ENCODE data around the gene GTF3C5.
"Not testable (repeated sequence)": the region's sequence is repeated elsewhere in the genome, so short reads cannot be mapped to it uniquely, and the experiment has no call there.

GTF3C5 gene

GRCh38 chr9:133040892-133041479 lies 10.2 kb downstream of the GTF3C5 start:
- Histone ChIP-seq H3K79me2 (ENCODE audit: control insufficient read depth, low read length) (peaks cover 59% of the 10 kb centered on the region), H3K36me3 (ENCODE audit: control insufficient read depth, low read length) (peaks cover 56% of the 10 kb centered on the region)
- H3K9me2 ChIP-seq (replicated peaks; ENCODE audit: control insufficient read depth, low read length); H3K4me1 ChIP-seq (ENCODE audit: control insufficient read depth, low read length); H3F3A ChIP-seq (ENCODE audit: control insufficient read depth, insufficient read depth); H3K9me3 ChIP-seq (ENCODE audit: control insufficient read depth, insufficient read depth, low read length); H3K4me3 ChIP-seq (ENCODE audit: low read length); H3K27me3 ChIP-seq (ENCODE audit: control insufficient read depth, low read length); H3K4me2 ChIP-seq (ENCODE audit: low read length); H3K27ac ChIP-seq (ENCODE audit: low read depth, low read length); H4K20me1 ChIP-seq (ENCODE audit: control insufficient read depth, insufficient read depth, low read depth, low read length): not testable (repeated sequence)
- TF ChIP-seq, protein P1, sequence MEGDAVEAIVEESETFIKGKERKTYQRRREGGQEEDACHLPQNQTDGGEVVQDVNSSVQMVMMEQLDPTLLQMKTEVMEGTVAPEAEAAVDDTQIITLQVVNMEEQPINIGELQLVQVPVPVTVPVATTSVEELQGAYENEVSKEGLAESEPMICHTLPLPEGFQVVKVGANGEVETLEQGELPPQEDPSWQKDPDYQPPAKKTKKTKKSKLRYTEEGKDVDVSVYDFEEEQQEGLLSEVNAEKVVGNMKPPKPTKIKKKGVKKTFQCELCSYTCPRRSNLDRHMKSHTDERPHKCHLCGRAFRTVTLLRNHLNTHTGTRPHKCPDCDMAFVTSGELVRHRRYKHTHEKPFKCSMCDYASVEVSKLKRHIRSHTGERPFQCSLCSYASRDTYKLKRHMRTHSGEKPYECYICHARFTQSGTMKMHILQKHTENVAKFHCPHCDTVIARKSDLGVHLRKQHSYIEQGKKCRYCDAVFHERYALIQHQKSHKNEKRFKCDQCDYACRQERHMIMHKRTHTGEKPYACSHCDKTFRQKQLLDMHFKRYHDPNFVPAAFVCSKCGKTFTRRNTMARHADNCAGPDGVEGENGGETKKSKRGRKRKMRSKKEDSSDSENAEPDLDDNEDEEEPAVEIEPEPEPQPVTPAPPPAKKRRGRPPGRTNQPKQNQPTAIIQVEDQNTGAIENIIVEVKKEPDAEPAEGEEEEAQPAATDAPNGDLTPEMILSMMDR (IDR thresholded peaks at IDR 0.05; ENCODE audit: low read depth, low read length, poor library complexity, severe bottlenecking) = peak; percentile 48

- Histone ChIP-seq H3F3A (ENCODE audit: control insufficient read depth, insufficient read depth) (no peaks in the 10 kb centered on the region), H3K36me3 (ENCODE audit: control insufficient read depth, low read length) (peaks cover 58% of the 10 kb centered on the region), H4K20me1 (ENCODE audit: control insufficient read depth, insufficient read depth, low read depth, low read length) (no peaks in the 10 kb centered on the region), H3K4me1 (ENCODE audit: control insufficient read depth, low read length) (no peaks in the 10 kb centered on the region), H3K79me2 (ENCODE audit: control insufficient read depth, low read length) (peaks cover 49% of the 10 kb centered on the region), H3K4me2 (ENCODE audit: low read length) (no peak overlapping the region), H3K27ac (ENCODE audit: low read depth, low read length) (no peak overlapping the region), H3K27me3 (ENCODE audit: control insufficient read depth, low read length) (no peaks in the 10 kb centered on the region), H3K9me2 (replicated peaks; ENCODE audit: control insufficient read depth, low read length) (no peaks in the 10 kb centered on the region), H3K9me3 (ENCODE audit: control insufficient read depth, insufficient read depth, low read length) (no peaks in the 10 kb centered on the region), H3K4me3 (ENCODE audit: low read length) (no peak overlapping the region)
- TF ChIP-seq, protein P1 (IDR thresholded peaks at IDR 0.05; ENCODE audit: low read depth, low read length, poor library complexity, severe bottlenecking) = no peak
- no peak for TF ChIP-seq EZH2phosphoT487 (IDR thresholded peaks at IDR 0.05; ENCODE audit: borderline replicate concordance, low read length)
Measured at GRCh38 chr9:133041958-133042357, 11.2 kb downstream of the GTF3C5 start.

DNA sequence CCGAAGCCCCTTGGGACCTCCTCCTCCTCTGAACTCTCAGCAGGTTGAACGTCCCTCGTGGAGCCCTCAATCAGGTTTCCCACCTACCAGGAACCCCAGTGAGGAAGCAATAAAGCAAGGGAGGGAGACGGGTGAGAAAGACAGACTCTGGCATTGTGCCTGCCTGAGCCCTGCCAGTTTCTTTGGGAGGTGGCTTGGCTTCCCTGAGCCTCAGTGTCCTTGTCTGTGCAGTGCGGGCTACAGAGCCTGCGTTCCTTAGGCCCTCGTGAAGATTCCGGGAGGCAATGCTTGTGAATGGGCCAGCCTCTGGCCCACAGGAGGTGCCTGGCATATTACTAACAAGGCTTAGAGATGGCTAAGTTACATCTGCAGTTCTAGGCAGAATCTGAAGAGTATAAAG lies 11.9 kb downstream of the GTF3C5 start:
- TF ChIP-seq, protein P1 (IDR thresholded peaks at IDR 0.05; ENCODE audit: low read depth, low read length, poor library complexity, severe bottlenecking) = no peak
- no peak for TF ChIP-seq EZH2phosphoT487 (IDR thresholded peaks at IDR 0.05; ENCODE audit: borderline replicate concordance, low read length)
- Histone ChIP-seq H3F3A (ENCODE audit: control insufficient read depth, insufficient read depth) (no peaks in the 10 kb centered on the region), H3K4me2 (ENCODE audit: low read length) (no peak overlapping the region), H3K27me3 (ENCODE audit: control insufficient read depth, low read length) (no peaks in the 10 kb centered on the region), H3K79me2 (ENCODE audit: control insufficient read depth, low read length) (peaks cover 42% of the 10 kb centered on the region), H3K36me3 (ENCODE audit: control insufficient read depth, low read length) (peaks cover 61% of the 10 kb centered on the region), H3K9me2 (replicated peaks; ENCODE audit: control insufficient read depth, low read length) (no peaks in the 10 kb centered on the region), H3K4me1 (ENCODE audit: control insufficient read depth, low read length) (no peaks in the 10 kb centered on the region), H3K27ac (ENCODE audit: low read depth, low read length) (no peak overlapping the region), H3K4me3 (ENCODE audit: low read length) (no peak overlapping the region), H4K20me1 (ENCODE audit: control insufficient read depth, insufficient read depth, low read depth, low read length) (no peaks in the 10 kb centered on the region), H3K9me3 (ENCODE audit: control insufficient read depth, insufficient read depth, low read length) (no peaks in the 10 kb centered on the region)

All from DOHH2 (cell line).